ENCODE results near the gene CSAD.
"Not testable (repeated sequence)": the region's sequence is repeated elsewhere in the genome, so short reads cannot be mapped to it uniquely, and the experiment has no call there.

CSAD gene

DNA sequence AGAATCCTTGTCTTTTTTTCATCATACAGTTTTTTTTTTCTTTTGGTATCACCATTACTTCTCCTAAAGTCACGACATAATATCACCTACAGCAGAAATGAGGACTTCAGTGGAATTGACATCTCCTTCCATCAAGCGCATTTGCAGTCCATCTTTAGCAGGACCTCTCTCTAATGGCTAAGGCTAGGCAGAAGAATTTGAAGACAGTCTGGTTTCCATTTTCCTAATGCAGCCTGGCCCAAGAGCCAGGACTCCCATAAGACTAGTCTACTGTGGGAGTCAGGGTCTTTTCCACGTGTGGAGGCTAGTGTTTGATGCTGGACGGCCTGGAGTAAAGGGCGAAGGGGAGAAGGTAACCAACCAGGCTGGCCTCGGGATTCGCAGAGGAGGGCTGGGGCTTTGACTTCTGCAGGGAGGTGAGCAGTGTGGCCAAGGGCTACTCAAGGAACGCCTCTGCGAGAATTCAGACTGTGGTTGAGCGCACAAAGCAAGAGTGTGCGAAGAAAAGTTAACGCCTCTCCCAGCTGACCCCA lies 972 bp downstream of the CSAD start:
- no peak for DNase-seq (ENCODE audit: low read depth)

GRCh38 chr12:53178803-53179202 lies 1.9 kb downstream of the CSAD start:
- not testable (repeated sequence) for DNase-seq (ENCODE audit: low read depth)

- DNase-seq (ENCODE audit: low read depth), result not testable (repeated sequence)
Observed at GRCh38 chr12:53177447-53177846, 3.3 kb downstream of the CSAD start.

GRCh38 chr12:53176750-53177149 lies 4.0 kb downstream of the CSAD start:
- no peak for DNase-seq (ENCODE audit: low read depth)

GRCh38 chr12:53174881-53175491 lies 5.7 kb downstream of the CSAD start:
- no peak for DNase-seq (ENCODE audit: low read depth)

DNA sequence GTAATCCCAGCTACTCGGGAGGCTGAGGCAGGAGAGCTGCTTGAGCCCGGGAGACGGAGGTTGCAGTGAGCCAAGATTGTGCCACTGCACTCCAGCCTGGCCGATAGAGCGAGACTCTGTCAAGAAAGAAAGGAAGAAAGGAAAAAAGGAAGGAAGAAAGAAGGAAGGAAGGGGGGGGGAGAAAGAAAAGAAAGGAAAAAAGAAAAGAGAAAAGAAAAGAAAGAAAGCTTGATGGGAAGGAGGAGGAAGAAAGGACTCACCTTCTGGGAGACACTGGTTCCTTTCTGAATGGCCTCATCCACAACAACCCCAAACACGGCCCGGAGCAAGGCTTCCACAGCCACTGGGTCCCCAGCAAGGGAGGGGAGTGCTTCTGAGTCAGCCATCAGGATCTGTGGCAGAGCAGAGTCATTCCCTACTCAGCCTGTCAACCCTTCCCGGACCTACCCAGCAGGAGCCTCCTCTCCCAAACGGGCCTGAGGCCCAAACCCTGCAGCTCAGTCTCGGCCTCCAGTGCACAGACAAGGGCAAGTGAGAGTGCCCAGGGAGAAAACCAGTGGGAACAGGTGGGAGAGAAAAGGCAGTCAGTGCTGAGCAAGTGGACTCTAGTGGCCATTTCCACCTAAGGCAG lies 7.5 kb downstream of the CSAD start:
- no peak for DNase-seq (ENCODE audit: low read depth)

DNA sequence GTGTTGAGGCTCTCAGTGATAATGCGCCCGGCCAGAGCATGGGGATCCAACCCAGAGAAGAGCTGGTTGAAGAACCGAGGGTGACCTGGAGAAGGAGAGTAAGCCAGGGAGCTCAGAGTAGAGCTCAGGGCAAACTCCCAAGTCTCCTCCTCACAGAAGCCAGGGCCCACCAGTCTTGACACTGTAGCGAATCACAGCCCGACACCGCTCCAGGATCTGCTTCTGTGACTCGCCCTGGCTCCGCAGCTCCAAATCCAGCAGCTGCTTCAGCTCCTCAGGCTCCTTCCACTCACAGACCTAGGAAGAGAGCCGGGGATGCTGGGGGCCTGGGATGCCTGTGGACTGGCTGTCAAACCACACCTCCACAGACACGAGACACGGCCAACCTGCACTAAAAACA lies 8.4 kb downstream of the CSAD start:
- no peak for DNase-seq (ENCODE audit: low read depth)

- no peak for DNase-seq (ENCODE audit: low read depth)
Observed at GRCh38 chr12:53171725-53172329, 8.9 kb downstream of the CSAD start.

DNA sequence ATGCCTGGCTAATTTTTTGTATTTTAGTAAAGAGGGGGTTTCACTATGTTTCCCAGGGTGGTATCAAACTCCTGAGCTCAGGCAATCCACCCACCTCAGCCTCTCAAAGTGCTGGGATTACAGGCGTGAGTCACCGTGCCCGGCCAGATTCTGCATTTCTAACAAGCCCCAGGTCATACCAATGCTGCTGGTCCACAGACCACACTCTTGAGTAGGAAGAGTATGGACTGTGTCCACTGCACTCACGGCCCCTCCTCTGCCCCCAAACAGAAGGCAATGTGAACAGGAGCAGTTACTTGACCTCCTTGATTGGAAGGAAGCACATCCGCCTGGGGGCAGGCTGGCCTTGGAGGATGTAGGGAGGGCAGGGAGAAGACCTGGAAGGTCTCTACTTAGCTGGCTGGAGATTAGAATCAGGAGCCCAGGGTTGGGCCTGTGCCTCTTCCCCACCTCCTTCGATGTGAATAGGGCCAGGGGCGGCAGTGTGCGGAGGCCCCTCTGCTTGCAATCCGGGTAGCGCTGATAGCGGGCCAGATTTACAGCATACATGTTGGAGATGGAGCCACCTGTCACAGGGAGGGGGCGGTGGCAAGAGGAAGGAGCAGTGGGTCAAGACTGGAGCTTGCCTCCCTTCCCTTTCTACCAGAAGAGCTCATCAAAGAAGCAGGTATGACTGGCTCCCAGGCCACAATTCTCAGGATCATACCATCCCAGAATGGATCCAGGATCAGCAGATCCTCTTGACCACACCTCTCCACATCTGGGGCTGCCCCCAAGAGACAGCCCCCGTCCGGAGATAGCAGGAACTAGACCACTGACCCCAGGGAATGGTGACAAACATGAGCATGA lies 9.6 kb downstream of the CSAD start:
- DNase-seq (ENCODE audit: low read depth), result no peak

- no peak for DNase-seq (ENCODE audit: low read depth)
Observed at GRCh38 chr12:53170215-53170614, 10.5 kb downstream of the CSAD start.

DNA sequence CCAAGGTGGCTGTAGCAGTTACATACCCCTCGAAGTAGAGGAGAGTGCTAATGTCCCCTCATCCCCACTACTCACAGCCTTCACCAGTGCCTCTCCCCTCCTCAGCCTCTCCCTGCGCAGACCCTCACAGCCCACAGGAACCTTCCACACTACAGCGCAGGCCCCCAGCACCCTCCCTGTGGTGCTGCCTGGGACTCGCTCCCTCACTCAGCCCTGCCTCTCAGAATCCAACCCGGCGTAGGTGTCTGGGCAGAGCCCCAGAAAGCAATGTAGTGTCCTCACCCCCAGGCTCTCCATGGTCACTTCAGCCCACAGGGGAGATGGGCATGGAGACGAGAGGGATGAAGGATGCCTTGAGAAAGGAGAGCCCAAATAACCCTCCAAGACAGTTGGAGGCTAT lies 11.1 kb downstream of the CSAD start:
- no peak for DNase-seq (ENCODE audit: low read depth)

- DNase-seq (ENCODE audit: low read depth), result no peak
Observed at GRCh38 chr12:53166837-53167236, 13.9 kb downstream of the CSAD start.

DNA sequence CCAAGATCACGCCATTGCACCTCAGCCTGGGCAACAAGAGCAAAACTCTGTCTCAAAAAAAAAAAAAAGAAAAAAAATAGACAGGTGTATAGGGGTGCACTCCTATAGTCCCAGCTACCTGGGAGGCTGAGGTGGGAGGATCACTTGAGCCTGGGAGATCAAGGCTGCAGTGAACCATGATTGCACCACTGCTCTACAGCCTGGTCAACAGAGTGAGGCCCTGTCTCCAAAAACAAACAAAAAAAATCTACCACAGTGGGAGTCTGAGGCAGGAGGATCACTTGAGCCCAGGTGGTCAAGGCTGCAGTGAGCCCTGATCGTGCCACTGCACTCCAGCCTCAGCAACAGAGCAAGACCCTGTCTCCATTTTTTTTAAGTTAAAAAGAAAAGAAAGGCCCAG lies 17.7 kb downstream of the CSAD start:
- not testable (repeated sequence) for DNase-seq (ENCODE audit: low read depth)

- DNase-seq (ENCODE audit: low read depth), result no peak
Observed at GRCh38 chr12:53161119-53161911, 19.4 kb downstream of the CSAD start.

DNA sequence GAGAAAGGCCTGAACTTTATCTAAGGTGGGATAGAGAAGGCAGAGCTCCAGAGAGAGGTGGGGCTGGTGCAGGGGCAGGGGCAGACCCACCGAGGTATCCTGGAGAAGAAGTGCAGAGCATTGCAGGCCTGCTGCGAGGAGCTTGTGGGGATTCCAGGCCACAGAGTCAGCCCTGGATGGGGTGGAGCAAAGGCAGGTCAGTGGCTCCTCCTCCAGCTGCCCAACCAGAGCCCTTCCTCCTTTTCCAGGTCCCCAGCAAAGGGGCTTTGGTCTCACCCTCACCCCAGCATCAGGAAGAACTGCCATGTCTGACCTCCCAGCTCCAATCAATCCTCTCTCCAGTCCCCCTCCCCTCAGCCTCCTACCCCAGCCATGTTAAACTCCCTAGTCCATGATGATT lies 20.1 kb downstream of the CSAD start:
- no peak for DNase-seq (ENCODE audit: low read depth)

DNA sequence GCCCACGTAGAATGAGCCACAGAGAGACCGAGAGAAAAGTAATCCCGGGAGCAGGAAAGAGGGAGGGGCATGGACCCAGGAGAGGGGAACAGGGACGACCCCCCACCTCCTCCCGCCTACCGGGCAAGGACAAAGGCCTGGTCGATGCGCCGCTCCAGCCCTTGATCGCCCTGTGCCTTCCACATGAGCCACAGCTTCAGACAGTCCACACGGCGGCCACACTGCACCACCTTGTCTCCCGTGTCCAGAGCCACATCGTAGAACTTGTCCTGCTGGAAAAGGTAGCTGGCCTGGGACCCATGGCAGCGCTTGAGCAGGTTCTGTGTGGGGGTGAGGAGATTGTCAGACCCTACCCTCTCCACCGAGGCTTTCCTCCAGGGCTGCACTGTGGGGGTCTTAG lies 20.7 kb downstream of the CSAD start:
- no peak for DNase-seq (ENCODE audit: low read depth)

DNA sequence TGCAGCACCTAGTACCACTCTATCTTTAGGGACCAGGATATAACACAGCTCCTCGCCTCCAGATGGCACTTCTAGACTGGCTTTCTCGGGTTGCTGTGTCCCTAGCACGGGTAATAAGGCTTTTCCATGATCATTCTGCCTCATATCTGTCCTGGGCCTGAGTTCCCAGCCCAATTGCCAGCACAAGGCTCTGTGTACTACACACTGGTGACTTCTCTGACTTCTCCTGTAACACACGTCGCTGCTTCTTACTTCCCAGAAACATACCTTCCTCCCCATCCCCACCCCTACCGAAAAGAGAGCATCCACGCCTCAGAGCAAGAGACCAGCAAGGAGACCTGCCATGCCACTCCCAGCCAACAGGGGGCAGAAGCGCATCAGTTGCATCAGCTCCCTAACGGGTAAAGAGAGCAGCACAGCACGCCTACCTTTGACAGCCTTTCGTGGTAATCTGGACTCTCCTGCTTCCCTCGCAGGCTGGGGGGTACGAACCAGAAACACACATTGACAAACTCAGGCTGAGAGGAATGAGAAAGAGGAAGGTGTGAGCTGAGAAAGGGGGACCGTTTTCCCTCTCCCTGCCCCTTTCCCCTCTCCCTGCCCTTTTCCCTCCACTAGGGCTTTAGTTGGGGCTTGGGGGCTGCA lies 21.4 kb downstream of the CSAD start:
- no peak for DNase-seq (ENCODE audit: low read depth)

DNA sequence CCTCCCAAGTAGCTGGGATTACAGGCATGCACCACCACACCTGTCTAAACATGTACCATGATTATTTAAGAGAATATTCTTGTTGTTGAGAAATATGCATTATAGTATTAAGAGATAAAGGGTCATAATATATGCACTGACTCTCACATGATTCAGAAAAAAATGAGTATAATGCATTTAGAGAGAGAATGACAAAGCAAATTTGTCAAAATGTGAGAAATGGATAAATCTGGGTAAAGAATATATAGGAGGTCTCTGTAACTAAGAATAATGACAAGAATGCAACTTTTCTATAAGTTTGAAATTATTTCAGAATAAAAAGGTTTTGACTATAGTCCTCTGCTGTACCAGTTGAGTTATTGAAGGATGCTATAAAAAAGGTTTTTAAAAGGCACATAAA lies 28.3 kb downstream of the CSAD start:
- no peak for DNase-seq (ENCODE audit: low read depth)

- no peak for DNase-seq (ENCODE audit: low read depth)
Observed at GRCh38 chr12:53151039-53151438, 29.7 kb downstream of the CSAD start.

DNA sequence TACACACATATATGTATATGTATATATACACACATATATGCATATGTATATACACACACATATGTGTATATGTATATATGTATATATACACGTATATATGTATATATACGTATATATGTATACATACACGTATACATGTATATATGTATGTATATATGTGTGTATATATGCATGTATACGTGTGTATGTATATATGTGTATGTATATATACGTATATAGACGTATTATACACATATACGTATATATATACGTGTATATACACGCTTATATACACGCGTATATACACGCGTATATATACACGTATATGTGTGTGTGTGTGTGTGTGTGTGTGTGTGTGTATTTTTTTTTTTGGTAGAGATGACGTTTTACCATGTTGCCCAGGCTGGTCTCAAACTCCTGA lies 33.1 kb downstream of the CSAD start:
- DNase-seq (ENCODE audit: low read depth), result no peak

DNA sequence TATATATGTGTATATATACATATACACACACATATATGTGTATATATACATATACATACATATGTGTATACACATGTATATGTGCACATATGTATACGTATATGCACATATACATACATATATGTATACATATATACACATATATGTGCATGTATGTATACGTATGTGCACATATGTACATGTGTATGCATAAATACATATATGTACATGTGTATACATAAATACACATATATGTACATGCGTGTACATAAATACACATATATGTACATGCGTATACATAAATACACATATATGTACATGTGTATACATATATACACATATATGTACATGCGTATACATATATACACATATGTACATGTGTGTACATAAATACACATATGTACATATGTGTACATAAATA lies 33.5 kb downstream of the CSAD start:
- DNase-seq (ENCODE audit: low read depth), result no peak
